HCEC 1CT (cell line): ENCODE data around the gene CCSER1.
"Not testable (repeated sequence)": the region's sequence is repeated elsewhere in the genome, so short reads cannot be mapped to it uniquely, and the experiment has no call there.

Experiments used
- DNase-seq: peaks from one replicate; pipeline ENCODE4 v3.0.0-alpha.2; 2017

Gene CCSER1

GRCh38 chr4:90852237-90852636, 725.0 kb downstream of the CCSER1 start:
- DNase-seq: no peak

- DNase-seq: no peak
These were observed 727.9 kb downstream of the CCSER1 start for GRCh38 chr4:90855111-90855510.

GRCh38 chr4:90857081-90857820, 730.1 kb downstream of the CCSER1 start:
- DNase-seq: no peak

GRCh38 chr4:90875791-90876190, 748.6 kb downstream of the CCSER1 start:
- DNase-seq: no peak

- no peak for DNase-seq
These were observed 749.1 kb downstream of the CCSER1 start for GRCh38 chr4:90876296-90876695.

- no peak for DNase-seq
These were observed 756.3 kb downstream of the CCSER1 start for GRCh38 chr4:90883519-90883918.

GRCh38 chr4:90888571-90888970, 761.4 kb downstream of the CCSER1 start:
- DNase-seq: no peak

GRCh38 chr4:90889171-90889570, 762.0 kb downstream of the CCSER1 start:
- DNase-seq: no peak

GRCh38 chr4:90903413-90903812, 776.2 kb downstream of the CCSER1 start:
- not testable (repeated sequence) for DNase-seq

- no peak for DNase-seq
These were observed 776.8 kb downstream of the CCSER1 start for GRCh38 chr4:90904021-90904420.

GRCh38 chr4:90906239-90906638, 779.0 kb downstream of the CCSER1 start:
- DNase-seq: no peak

- not testable (repeated sequence) for DNase-seq
These were observed 784.7 kb downstream of the CCSER1 start for GRCh38 chr4:90911724-90912434.

GRCh38 chr4:90922174-90922573, 795.0 kb downstream of the CCSER1 start:
- no peak for DNase-seq

- no peak for DNase-seq
These were observed 799.8 kb downstream of the CCSER1 start for GRCh38 chr4:90926957-90927356.

- DNase-seq: no peak
These were observed 816.1 kb downstream of the CCSER1 start for GRCh38 chr4:90943311-90943710.

GRCh38 chr4:90946945-90947344, 819.8 kb downstream of the CCSER1 start:
- DNase-seq: no peak

GRCh38 chr4:90950385-90950841, 823.2 kb downstream of the CCSER1 start:
- no peak for DNase-seq

- DNase-seq: no peak
These were observed 823.8 kb downstream of the CCSER1 start for GRCh38 chr4:90951037-90951436.

GRCh38 chr4:90958256-90958895, 831.2 kb downstream of the CCSER1 start:
- DNase-seq: no peak

- DNase-seq: no peak
These were observed 833.2 kb downstream of the CCSER1 start for GRCh38 chr4:90960433-90960832.

GRCh38 chr4:90960840-90961239, 833.6 kb downstream of the CCSER1 start:
- DNase-seq: no peak

- no peak for DNase-seq
These were observed 842.8 kb downstream of the CCSER1 start for GRCh38 chr4:90970021-90970420.

- no peak for DNase-seq
These were observed 850.5 kb downstream of the CCSER1 start for GRCh38 chr4:90977726-90978125.

- DNase-seq: no peak
These were observed 852.4 kb downstream of the CCSER1 start for GRCh38 chr4:90979556-90979955.
